ENCODE data around the gene PSEN1.

- TF ChIP-seq CTCF (IDR thresholded peaks at IDR 0.05; ENCODE audit: insufficient read depth, low read length) (no peak), REST (IDR thresholded peaks at IDR 0.05; ENCODE audit: insufficient replicate concordance, low read depth) (no peak), POLR2AphosphoS5 (IDR thresholded peaks at IDR 0.05; ENCODE audit: low read depth) (no peak), GABPA (IDR thresholded peaks at IDR 0.05; ENCODE audit: low read depth) (no peak), SPI1 (IDR thresholded peaks at IDR 0.05; ENCODE audit: borderline replicate concordance, low read depth) (no peak)
Measured at GRCh38 chr14:73173092-73173735, 36.9 kb downstream of the PSEN1 start.

Measured in HL-60 (cell line).